ENCODE results near the gene PUM2. TPM values are rescaled to one million over a fixed set of nuclear protein-coding genes. Genes with fewer than 3 reads are reported as not detected.
"Not testable (repeated sequence)": the region's sequence is repeated elsewhere in the genome, so short reads cannot be mapped to it uniquely, and the experiment has no call there.

PUM2 gene
- total and polyA plus RNA-seq, 4 donors, result 18.5 to 61.0 (median 35.1) TPM

DNA sequence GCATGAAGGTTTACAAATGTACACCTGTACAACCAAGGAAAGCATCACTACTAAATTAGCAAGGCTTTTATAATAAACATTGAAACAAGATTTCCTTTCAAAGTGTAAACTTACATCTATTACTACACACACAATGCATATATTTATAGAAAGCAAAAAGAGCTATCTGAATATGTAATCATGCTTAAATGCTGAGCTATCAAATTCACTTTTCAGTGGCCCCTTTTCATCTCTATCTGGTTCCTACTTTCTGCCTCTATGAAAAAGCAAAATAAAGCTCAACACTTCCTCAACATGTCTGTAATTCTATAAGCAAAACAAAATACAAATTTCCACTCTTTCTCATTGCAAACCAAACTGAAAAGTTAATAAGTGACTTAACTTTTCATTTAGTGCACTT, 100.2 kb downstream of the PUM2 start:
- H3K4me3 ChIP-seq (ENCODE audit: low read depth in 1 of 3, low read length in 3 of 3), result no peak overlapping the region
- no peaks in the 10 kb centered on the region for H3K9me3 ChIP-seq (ENCODE audit: control insufficient read depth in 4 of 4, low read length in 3 of 4)
- no peak overlapping the region for H3K27ac ChIP-seq (ENCODE audit: low read depth in 1 of 2, low read length in 2 of 2)
- H3K4me1 ChIP-seq (ENCODE audit: control insufficient read depth in 4 of 4, insufficient read depth in 4 of 4, low read length in 3 of 4), result no peaks in the 10 kb centered on the region
- no peaks in the 10 kb centered on the region for H3K27me3 ChIP-seq (ENCODE audit: control insufficient read depth in 4 of 4, insufficient read depth in 4 of 4, low read length in 3 of 4)
- no peak for DNase-seq (ENCODE audit: low spot score)
- peaks cover 14 to 71% (median 50%) of the 10 kb centered on the region in 4 donors for H3K36me3 ChIP-seq (ENCODE audit: control insufficient read depth in 4 of 4, insufficient read depth in 3 of 4, low read depth in 1 of 4, low read length in 3 of 4)
- H3K9ac ChIP-seq (ENCODE audit: low read depth in 1 of 2, low read length in 2 of 2), result no peak overlapping the region
- TF ChIP-seq RAD21 (IDR thresholded peaks at IDR 0.05) (no peak), NR2F2 (IDR thresholded peaks at IDR 0.05) (no peak)
- TF ChIP-seq, protein P1, sequence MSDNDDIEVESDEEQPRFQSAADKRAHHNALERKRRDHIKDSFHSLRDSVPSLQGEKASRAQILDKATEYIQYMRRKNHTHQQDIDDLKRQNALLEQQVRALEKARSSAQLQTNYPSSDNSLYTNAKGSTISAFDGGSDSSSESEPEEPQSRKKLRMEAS (IDR thresholded peaks at IDR 0.05), result no peak

DNA sequence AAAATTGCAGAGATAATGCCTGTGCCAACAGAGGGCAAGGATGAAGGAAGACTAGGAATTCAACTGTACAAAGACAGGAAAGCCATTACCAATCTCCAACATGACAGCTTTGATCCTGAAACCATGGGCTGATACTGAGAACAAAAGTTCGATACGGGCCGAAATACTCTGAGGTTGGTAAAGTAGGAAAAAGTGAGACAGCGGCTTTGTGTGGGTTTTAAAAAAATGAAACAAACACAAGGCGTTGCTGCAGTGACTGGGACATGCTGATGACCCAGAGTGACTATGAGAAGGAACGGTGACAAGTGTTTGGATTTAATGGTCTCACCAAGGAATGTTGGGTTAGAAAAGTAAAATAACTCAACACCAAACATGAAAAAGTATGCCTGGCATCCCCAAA, 101.5 kb downstream of the PUM2 start:
- Histone ChIP-seq H3K4me1 (ENCODE audit: control insufficient read depth in 4 of 4, insufficient read depth in 4 of 4, low read length in 3 of 4) (no peaks in the 10 kb centered on the region), H3K27me3 (ENCODE audit: control insufficient read depth in 4 of 4, insufficient read depth in 4 of 4, low read length in 3 of 4) (no peaks in the 10 kb centered on the region), H3K9ac (ENCODE audit: low read depth in 1 of 2, low read length in 2 of 2) (no peak overlapping the region), H3K36me3 (ENCODE audit: control insufficient read depth in 4 of 4, insufficient read depth in 3 of 4, low read depth in 1 of 4, low read length in 3 of 4) (peaks cover 12 to 59% (median 38%) of the 10 kb centered on the region in 4 donors), H3K27ac (ENCODE audit: low read depth in 1 of 2, low read length in 2 of 2) (no peak overlapping the region), H3K4me3 (ENCODE audit: low read depth in 1 of 3, low read length in 3 of 3) (no peak overlapping the region), H3K9me3 (ENCODE audit: control insufficient read depth in 4 of 4, low read length in 3 of 4) (no peaks in the 10 kb centered on the region)
- TF ChIP-seq FOXA2 (IDR thresholded peaks at IDR 0.05) (no peak), TAF1 (conservative IDR thresholded peaks at IDR 0.05) (no peak), HNF4G (IDR thresholded peaks at IDR 0.05) (no peak), FOXA1 (IDR thresholded peaks at IDR 0.05) (no peak)
- 87% methylated on average over 6 of the region's 6 CpGs for WGBS
- no peak for DNase-seq (ENCODE audit: low spot score)

DNA sequence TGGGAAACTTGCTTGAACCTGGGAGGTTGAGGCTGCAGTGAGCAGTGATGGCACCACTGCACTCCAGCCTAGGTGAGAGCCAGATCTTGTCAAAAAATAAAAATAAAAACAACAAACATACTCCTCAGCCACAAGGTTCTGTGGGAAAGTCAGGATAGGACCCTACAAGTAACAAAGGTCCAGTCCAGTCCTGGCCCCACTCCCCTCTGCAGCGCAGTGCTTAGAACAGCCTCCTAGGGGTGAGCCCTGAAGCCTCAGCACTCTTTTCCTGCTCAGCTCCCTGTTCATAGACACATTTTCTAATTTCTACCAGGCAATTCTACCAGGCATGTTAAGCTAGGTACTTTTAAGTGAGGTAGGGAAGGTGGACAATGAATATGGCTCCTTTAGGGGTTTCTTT, 103.6 kb downstream of the PUM2 start:
- H3K9me3 ChIP-seq (ENCODE audit: control insufficient read depth in 4 of 4, low read length in 3 of 4), result no peaks in the 10 kb centered on the region
- no peak overlapping the region for H3K4me3 ChIP-seq (ENCODE audit: low read depth in 1 of 3, low read length in 3 of 3)
- H3K36me3 ChIP-seq (ENCODE audit: control insufficient read depth in 4 of 4, insufficient read depth in 3 of 4, low read depth in 1 of 4, low read length in 3 of 4), result peaks cover under 1 to 39% (median 18%) of the 10 kb centered on the region in 4 donors
- no peak overlapping the region for H3K27ac ChIP-seq (ENCODE audit: low read depth in 1 of 2, low read length in 2 of 2)
- DNase-seq (ENCODE audit: low spot score), result no peak
- H3K27me3 ChIP-seq (ENCODE audit: control insufficient read depth in 4 of 4, insufficient read depth in 4 of 4, low read length in 3 of 4), result no peaks in the 10 kb centered on the region
- H3K4me1 ChIP-seq (ENCODE audit: control insufficient read depth in 4 of 4, insufficient read depth in 4 of 4, low read length in 3 of 4), result peaks cover 0 to 3% (median 1%) of the 10 kb centered on the region in 4 donors
- TF ChIP-seq TAF1 (conservative IDR thresholded peaks at IDR 0.05), result no peak
- no peak for TF ChIP-seq FOXA1 (IDR thresholded peaks at IDR 0.05)
- TF ChIP-seq, protein P2, sequence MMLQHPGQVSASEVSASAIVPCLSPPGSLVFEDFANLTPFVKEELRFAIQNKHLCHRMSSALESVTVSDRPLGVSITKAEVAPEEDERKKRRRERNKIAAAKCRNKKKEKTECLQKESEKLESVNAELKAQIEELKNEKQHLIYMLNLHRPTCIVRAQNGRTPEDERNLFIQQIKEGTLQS (IDR thresholded peaks at IDR 0.05), result no peak
- no peak for TF ChIP-seq GABPA (IDR thresholded peaks at IDR 0.05 in 1 of 2, conservative IDR thresholded peaks at IDR 0.05 in 1 of 2)
- WGBS, result 100% methylated on average over 1 of the region's 1 CpG
- no peak overlapping the region for H3K9ac ChIP-seq (ENCODE audit: low read depth in 1 of 2, low read length in 2 of 2)

DNA sequence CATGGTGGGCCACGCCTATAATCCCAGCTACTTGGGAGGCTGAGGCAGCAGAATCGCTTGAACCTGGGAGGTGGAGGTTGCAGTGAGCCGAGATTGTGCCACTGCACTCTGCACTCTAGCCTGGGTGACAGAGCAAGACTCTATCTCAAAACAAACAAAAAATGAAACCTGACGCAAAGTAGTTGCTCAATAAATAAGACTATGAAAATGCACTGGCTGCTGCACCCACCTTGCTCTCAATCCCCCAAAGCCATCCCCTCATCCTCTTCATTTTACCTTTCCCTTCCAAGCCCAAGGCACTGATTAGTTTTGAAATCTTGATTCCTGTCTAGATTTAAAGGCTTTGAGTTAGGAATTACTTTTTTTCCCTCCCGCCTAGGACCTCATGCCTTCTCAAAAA, 107.0 kb downstream of the PUM2 start:
- 67% methylated on average over 5 of the region's 5 CpGs for WGBS

More for the DNA sequence above, 107.0 kb downstream of the PUM2 start:
- not testable (repeated sequence) for H3K27ac ChIP-seq (ENCODE audit: low read depth in 1 of 2, low read length in 2 of 2); DNase-seq (ENCODE audit: low spot score); H3K9me3 ChIP-seq (ENCODE audit: control insufficient read depth in 4 of 4, low read length in 3 of 4); H3K27me3 ChIP-seq (ENCODE audit: control insufficient read depth in 4 of 4, insufficient read depth in 4 of 4, low read length in 3 of 4); H3K9ac ChIP-seq (ENCODE audit: low read depth in 1 of 2, low read length in 2 of 2); H3K4me1 ChIP-seq (ENCODE audit: control insufficient read depth in 4 of 4, insufficient read depth in 4 of 4, low read length in 3 of 4); H3K4me3 ChIP-seq (ENCODE audit: low read depth in 1 of 3, low read length in 3 of 3)
- TF ChIP-seq HNF4A (conservative IDR thresholded peaks at IDR 0.05), result peak; percentile 40 to 51
- peak in 1 of 2 donors; percentile 25 for TF ChIP-seq RXRA (IDR thresholded peaks at IDR 0.05)
- peaks cover 0 to 11% (median 3%) of the 10 kb centered on the region in 4 donors for H3K36me3 ChIP-seq (ENCODE audit: control insufficient read depth in 4 of 4, insufficient read depth in 3 of 4, low read depth in 1 of 4, low read length in 3 of 4)

Measured in liver (tissue), 9 donors.